AG09309 (cell line): ENCODE results near the gene ATG16L2.

Experiments used
- DNase-seq: peaks from one replicate; pipeline ENCODE4 v3.0.0-alpha.2; 2010; ENCODE audit warnings: low read depth
- H3K4me3 ChIP-seq: 2 replicates; pipeline ENCODE4 v1.5.1; 2011; ENCODE audit warnings: mild to moderate bottlenecking, low read depth, low read length, moderate library complexity; ENCODE audit not compliant: control insufficient read depth
- CTCF ChIP-seq: IDR thresholded peaks from 2 replicates; pipeline ENCODE4 v1.5.1; 2011; ENCODE audit warnings: mild to moderate bottlenecking, low read depth, low read length, inconsistent platforms; ENCODE audit not compliant: insufficient read depth, control insufficient read depth; ENCODE audit errors: missing control alignments

The ATG16L2 gene

GRCh38 chr11:72779495-72780128 lies 34.6 kb upstream of the ATG16L2 start:
- no peak for TF ChIP-seq CTCF

GRCh38 chr11:72780296-72781062 lies 33.7 kb upstream of the ATG16L2 start:
- no peak for TF ChIP-seq CTCF
- peak overlapping the region; percentile 45 for H3K4me3 ChIP-seq

More at GRCh38 chr11:72779495-72780128, 34.6 kb upstream of the ATG16L2 start:
- H3K4me3 ChIP-seq: no peak overlapping the region
- DNase-seq: no peak

GRCh38 chr11:72781063-72781312 lies 33.2 kb upstream of the ATG16L2 start:
- no peak for DNase-seq
- TF ChIP-seq CTCF: no peak
- H3K4me3 ChIP-seq: peak overlapping the region; percentile 45

More at GRCh38 chr11:72780296-72781062, 33.7 kb upstream of the ATG16L2 start:
- DNase-seq: no peak

GRCh38 chr11:72781313-72782080 lies 32.7 kb upstream of the ATG16L2 start:
- TF ChIP-seq CTCF: no peak
- no peak for DNase-seq
- H3K4me3 ChIP-seq: peak overlapping the region; percentile 45

- TF ChIP-seq CTCF: no peak
- H3K4me3 ChIP-seq: peak overlapping the region; percentile 16
- no peak for DNase-seq
These were observed 31.9 kb upstream of the ATG16L2 start for GRCh38 chr11:72782081-72782920.

GRCh38 chr11:72783144-72783905 lies 30.9 kb upstream of the ATG16L2 start:
- no peak for DNase-seq
- H3K4me3 ChIP-seq: no peak overlapping the region
- TF ChIP-seq CTCF: no peak
